Suprapubic skin (tissue), 4 donors: ENCODE results near the gene DNAH5. TPM values are rescaled to one million over a fixed set of nuclear protein-coding genes. Genes with fewer than 3 reads are reported as not detected.
"Not testable (repeated sequence)": the region's sequence is repeated elsewhere in the genome, so short reads cannot be mapped to it uniquely, and the experiment has no call there.

Source experiments
- DNase-seq, 2 donors: peaks; one replicate each; pipeline ENCODE4 v3.0.0-alpha.2; 2019; ENCODE audit warnings: low spot score in 2 of 2
- H3K27ac ChIP-seq: fragments of 200-600 bp; sonication (generic); one replicate; pipeline ENCODE4 v1.5.1; 2019
- H3K27me3 ChIP-seq: fragments of 200-600 bp; sonication (generic); one replicate; pipeline ENCODE4 v1.5.1; 2019
- H3K36me3 ChIP-seq: fragments of 200-600 bp; sonication (generic); one replicate; pipeline ENCODE4 v1.5.1; 2019
- H3K4me1 ChIP-seq: fragments of 200-600 bp; sonication (generic); one replicate; pipeline ENCODE4 v1.5.1; 2019
- H3K4me3 ChIP-seq: fragments of 200-600 bp; sonication (generic); one replicate; pipeline ENCODE4 v1.5.1; 2019; ENCODE audit warnings: mild to moderate bottlenecking
- H3K9me3 ChIP-seq: fragments of 200-600 bp; sonication (generic); one replicate; pipeline ENCODE4 v1.5.1; 2019
- EP300 ChIP-seq: sonication (generic); formaldehyde crosslinking; IDR thresholded peaks from one replicate; pipeline ENCODE4 v1.6.1; 2017; ENCODE audit warnings: antibody characterized with exemption
- POLR2A ChIP-seq, 2 donors: fragments of 450-650 bp; IDR thresholded peaks; one replicate each; pipeline ENCODE4 v1.6.1; 2017; ENCODE audit warnings: antibody characterized with exemption in 2 of 2, mild to moderate bottlenecking in 2 of 2, moderate library complexity in 2 of 2
- POLR2AphosphoS5 ChIP-seq, 3 donors: sonication (generic); formaldehyde crosslinking; IDR thresholded peaks; one replicate each; pipeline ENCODE4 v1.6.1; 2017; ENCODE audit warnings: antibody characterized with exemption in 3 of 3
- WGBS: methylation state at CpG from one replicate; pipeline ENCODE4 v1.1.5; 2018; 5-methylcytosine and 5-hydroxymethylcytosine counted together
- total RNA-seq, 4 donors: library from RNA; depleted of rRNA; stranded (reverse); fragments of >200 nt; gene quantifications; one replicate each; pipeline ENCODE4 v1.1.0, GENCODE V29; 2016
- TF ChIP-seq, protein P1 (sequence below), 2 donors: fragments of 200-600 bp in 1 of 2; fragments of 450-650 bp in 1 of 2; sonication (generic) in 1 of 2; IDR thresholded peaks; one replicate each; pipeline ENCODE4 v1.5.1; 2016 to 2019; ENCODE audit warnings: antibody characterized with exemption in 2 of 2, mild to moderate bottlenecking in 1 of 2, moderate library complexity in 1 of 2

DNAH5 gene
- total RNA-seq, 4 donors from 2014 or later: 0.13 to 0.56 (median 0.18) TPM

GRCh38 chr5:13989832-13990231, 45.3 kb upstream of the DNAH5 start:
- H3K27me3 ChIP-seq: no peaks in the 10 kb centered on the region
- no peak for TF ChIP-seq POLR2AphosphoS5 (IDR thresholded peaks at IDR 0.05)
- TF ChIP-seq EP300: no peak
- TF ChIP-seq POLR2A (IDR thresholded peaks at IDR 0.05): no peak
- TF ChIP-seq, protein P1, sequence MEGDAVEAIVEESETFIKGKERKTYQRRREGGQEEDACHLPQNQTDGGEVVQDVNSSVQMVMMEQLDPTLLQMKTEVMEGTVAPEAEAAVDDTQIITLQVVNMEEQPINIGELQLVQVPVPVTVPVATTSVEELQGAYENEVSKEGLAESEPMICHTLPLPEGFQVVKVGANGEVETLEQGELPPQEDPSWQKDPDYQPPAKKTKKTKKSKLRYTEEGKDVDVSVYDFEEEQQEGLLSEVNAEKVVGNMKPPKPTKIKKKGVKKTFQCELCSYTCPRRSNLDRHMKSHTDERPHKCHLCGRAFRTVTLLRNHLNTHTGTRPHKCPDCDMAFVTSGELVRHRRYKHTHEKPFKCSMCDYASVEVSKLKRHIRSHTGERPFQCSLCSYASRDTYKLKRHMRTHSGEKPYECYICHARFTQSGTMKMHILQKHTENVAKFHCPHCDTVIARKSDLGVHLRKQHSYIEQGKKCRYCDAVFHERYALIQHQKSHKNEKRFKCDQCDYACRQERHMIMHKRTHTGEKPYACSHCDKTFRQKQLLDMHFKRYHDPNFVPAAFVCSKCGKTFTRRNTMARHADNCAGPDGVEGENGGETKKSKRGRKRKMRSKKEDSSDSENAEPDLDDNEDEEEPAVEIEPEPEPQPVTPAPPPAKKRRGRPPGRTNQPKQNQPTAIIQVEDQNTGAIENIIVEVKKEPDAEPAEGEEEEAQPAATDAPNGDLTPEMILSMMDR (IDR thresholded peaks at IDR 0.05): no peak
- WGBS: 90% methylated on average over 2 of the region's 2 CpGs
- H3K4me3 ChIP-seq: no peak overlapping the region
- H3K36me3 ChIP-seq: no peaks in the 10 kb centered on the region
- no peaks in the 10 kb centered on the region for H3K4me1 ChIP-seq
- no peaks in the 10 kb centered on the region for H3K9me3 ChIP-seq
- DNase-seq: no peak
- no peak overlapping the region for H3K27ac ChIP-seq

GRCh38 chr5:13987843-13988464, 43.5 kb upstream of the DNAH5 start:
- DNase-seq: no peak
- TF ChIP-seq POLR2A (IDR thresholded peaks at IDR 0.05) (no peak), POLR2AphosphoS5 (IDR thresholded peaks at IDR 0.05) (no peak)
- TF ChIP-seq, protein P1 (IDR thresholded peaks at IDR 0.05): peak; percentile 69 to 71
- Histone ChIP-seq H3K9me3 (no peaks in the 10 kb centered on the region), H3K36me3 (no peaks in the 10 kb centered on the region), H3K4me1 (no peaks in the 10 kb centered on the region), H3K4me3 (no peak overlapping the region), H3K27ac (no peak overlapping the region), H3K27me3 (no peaks in the 10 kb centered on the region)
- 20% methylated on average over 7 of the region's 7 CpGs for WGBS

DNA sequence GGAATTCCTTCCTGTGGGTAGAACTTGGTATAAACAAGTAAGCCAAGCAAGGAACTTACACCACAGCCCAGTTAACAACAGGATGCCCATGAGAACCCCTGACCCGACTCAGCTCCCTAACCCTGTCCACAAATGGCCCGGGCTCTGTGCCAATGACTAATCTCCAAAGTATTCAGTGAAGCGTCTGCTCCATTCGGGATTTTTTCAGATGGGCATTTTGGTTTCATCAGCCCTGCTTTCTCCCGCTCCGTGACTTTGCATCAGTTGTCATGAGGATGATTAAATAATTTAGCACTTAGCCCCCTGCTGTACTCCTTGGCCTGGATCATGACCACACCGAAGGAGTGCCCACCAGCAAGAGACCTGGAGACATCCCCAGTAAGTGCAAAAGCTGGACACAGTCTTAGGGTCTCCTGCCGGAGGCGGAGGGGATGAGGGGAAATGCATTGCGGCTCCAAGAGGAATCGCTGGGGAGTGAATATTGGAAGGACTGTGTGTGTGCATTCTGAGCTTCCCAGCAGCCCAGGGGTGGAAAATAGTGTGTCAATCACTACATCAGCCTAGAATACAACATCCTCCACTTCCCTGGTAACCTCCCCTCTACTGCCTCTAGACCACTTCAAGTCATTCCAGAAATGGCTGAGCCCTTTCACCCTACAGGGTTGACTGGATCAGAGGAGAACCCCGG, 41.4 kb upstream of the DNAH5 start:
- Histone ChIP-seq H3K4me3 (no peak overlapping the region), H3K27me3 (no peaks in the 10 kb centered on the region), H3K36me3 (no peaks in the 10 kb centered on the region), H3K27ac (no peak overlapping the region), H3K4me1 (no peaks in the 10 kb centered on the region), H3K9me3 (no peaks in the 10 kb centered on the region)
- no peak for TF ChIP-seq POLR2A (IDR thresholded peaks at IDR 0.05)
- no peak for DNase-seq
- 58% methylated on average over 12 of the region's 12 CpGs for WGBS

DNA sequence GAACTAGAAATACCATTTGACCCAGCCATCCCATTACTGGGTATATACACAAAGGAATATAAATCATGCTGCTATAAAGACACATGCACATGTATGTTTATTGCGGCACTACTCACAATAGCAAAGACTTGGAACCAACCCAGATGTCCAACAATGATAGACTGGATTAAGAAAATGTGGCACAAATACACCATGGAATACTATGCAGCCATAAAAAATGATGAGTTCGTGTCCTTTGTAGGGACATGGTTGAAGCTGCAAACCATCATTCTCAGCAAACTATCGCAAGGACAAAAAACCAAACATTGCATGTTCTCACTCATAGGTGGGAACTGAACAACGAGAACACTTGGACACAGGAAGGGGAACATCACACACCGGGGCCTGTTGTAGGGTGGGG, 40.4 kb upstream of the DNAH5 start:
- not testable (repeated sequence) for H3K27me3 ChIP-seq, H3K9me3 ChIP-seq, H3K36me3 ChIP-seq, DNase-seq, H3K4me1 ChIP-seq, H3K4me3 ChIP-seq, H3K27ac ChIP-seq
- whole genome bisulfite sequencing: 92% methylated on average over 5 of the region's 5 CpGs

- Histone ChIP-seq H3K4me1 (no peaks in the 10 kb centered on the region), H3K27me3 (no peaks in the 10 kb centered on the region), H3K36me3 (no peaks in the 10 kb centered on the region), H3K9me3 (no peaks in the 10 kb centered on the region), H3K27ac (no peak overlapping the region), H3K4me3 (no peak overlapping the region)
- no peak for TF ChIP-seq POLR2AphosphoS5 (IDR thresholded peaks at IDR 0.05)
- TF ChIP-seq EP300: no peak
- TF ChIP-seq, protein P1 (IDR thresholded peaks at IDR 0.05): no peak
- TF ChIP-seq POLR2A (IDR thresholded peaks at IDR 0.05): no peak
- 52% methylated on average over 11 of the region's 11 CpGs for WGBS
- DNase-seq: no peak
Measured at GRCh38 chr5:13976867-13977830, 32.7 kb upstream of the DNAH5 start.

DNA sequence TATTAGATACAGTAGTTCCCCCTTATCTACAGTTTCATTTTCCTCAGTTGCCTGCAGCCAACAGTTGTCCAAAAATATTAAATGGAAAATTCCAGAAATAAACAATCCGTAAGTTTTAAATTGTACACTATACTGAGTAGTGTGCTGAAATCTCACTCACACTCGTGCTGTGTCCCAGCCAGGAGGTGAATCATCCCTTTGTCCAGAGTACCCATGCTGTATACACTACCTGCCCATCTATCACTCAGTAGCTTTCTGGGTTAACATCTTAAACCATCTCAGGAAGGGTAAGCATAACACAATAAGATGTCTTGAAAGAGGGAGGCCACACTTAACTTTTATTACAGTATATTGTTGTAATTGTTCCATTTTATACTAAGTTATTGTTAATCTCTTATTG, 31.7 kb upstream of the DNAH5 start:
- WGBS: 54% methylated on average over 2 of the region's 2 CpGs
- TF ChIP-seq POLR2A (IDR thresholded peaks at IDR 0.05) (no peak), EP300 (no peak), POLR2AphosphoS5 (IDR thresholded peaks at IDR 0.05) (no peak)
- TF ChIP-seq, protein P1 (IDR thresholded peaks at IDR 0.05): no peak
- DNase-seq: no peak

More for the DNA sequence above, 31.7 kb upstream of the DNAH5 start:
- Histone ChIP-seq H3K9me3 (no peaks in the 10 kb centered on the region), H3K4me3 (no peak overlapping the region), H3K27me3 (peaks cover 3% of the 10 kb centered on the region), H3K36me3 (no peaks in the 10 kb centered on the region), H3K27ac (no peak overlapping the region), H3K4me1 (no peaks in the 10 kb centered on the region)
